Measurements from ENCODE around the gene RBM20.
"Not testable (repeated sequence)": the region's sequence is repeated elsewhere in the genome, so short reads cannot be mapped to it uniquely, and the experiment has no call there.

DNA sequence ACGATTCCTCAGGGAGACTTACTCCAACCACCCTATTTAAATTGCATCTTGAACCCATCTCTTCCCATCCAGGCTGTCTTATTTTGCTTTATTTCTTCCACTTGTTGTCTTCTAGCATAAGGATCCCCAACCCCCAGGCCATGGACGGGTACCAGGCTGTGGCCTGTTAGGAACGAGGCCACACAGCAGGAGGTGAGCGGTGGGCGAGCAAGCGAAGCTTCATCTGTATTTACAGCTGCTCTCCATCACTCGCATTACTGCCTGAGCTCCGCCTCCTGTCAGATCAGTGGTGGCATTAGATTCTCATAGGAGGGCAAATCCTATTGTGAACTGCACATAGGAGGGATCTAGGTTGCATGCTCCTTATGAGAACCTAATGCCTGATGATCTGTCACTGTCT is 16.2 kb downstream of the RBM20 start:
- TF ChIP-seq, protein P1, sequence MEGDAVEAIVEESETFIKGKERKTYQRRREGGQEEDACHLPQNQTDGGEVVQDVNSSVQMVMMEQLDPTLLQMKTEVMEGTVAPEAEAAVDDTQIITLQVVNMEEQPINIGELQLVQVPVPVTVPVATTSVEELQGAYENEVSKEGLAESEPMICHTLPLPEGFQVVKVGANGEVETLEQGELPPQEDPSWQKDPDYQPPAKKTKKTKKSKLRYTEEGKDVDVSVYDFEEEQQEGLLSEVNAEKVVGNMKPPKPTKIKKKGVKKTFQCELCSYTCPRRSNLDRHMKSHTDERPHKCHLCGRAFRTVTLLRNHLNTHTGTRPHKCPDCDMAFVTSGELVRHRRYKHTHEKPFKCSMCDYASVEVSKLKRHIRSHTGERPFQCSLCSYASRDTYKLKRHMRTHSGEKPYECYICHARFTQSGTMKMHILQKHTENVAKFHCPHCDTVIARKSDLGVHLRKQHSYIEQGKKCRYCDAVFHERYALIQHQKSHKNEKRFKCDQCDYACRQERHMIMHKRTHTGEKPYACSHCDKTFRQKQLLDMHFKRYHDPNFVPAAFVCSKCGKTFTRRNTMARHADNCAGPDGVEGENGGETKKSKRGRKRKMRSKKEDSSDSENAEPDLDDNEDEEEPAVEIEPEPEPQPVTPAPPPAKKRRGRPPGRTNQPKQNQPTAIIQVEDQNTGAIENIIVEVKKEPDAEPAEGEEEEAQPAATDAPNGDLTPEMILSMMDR (IDR thresholded peaks at IDR 0.05): not testable (repeated sequence)
- not testable (repeated sequence) for TF ChIP-seq POLR2A (IDR thresholded peaks at IDR 0.05)

All from uterus (tissue), 2 donors.